ENCODE measurements around the gene ETHE1.
"Not testable (repeated sequence)": the region's sequence is repeated elsewhere in the genome, so short reads cannot be mapped to it uniquely, and the experiment has no call there.

The ETHE1 gene

DNA sequence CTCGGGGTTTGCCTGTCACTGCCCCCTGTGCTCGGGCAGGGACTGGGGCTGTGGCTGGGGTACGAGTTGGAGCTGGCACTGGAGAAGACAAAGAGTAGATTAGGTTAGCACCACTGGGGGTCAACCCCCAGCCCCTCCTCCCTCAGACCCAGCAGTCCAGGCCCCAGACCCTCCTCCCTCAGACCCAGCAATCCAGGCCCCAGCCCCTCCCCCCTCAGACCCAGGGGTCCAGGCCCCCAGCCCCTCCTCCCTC, 25.1 kb upstream of the ETHE1 start:
- DNase-seq (ENCODE audit: low read depth, low spot score): no peak

DNA sequence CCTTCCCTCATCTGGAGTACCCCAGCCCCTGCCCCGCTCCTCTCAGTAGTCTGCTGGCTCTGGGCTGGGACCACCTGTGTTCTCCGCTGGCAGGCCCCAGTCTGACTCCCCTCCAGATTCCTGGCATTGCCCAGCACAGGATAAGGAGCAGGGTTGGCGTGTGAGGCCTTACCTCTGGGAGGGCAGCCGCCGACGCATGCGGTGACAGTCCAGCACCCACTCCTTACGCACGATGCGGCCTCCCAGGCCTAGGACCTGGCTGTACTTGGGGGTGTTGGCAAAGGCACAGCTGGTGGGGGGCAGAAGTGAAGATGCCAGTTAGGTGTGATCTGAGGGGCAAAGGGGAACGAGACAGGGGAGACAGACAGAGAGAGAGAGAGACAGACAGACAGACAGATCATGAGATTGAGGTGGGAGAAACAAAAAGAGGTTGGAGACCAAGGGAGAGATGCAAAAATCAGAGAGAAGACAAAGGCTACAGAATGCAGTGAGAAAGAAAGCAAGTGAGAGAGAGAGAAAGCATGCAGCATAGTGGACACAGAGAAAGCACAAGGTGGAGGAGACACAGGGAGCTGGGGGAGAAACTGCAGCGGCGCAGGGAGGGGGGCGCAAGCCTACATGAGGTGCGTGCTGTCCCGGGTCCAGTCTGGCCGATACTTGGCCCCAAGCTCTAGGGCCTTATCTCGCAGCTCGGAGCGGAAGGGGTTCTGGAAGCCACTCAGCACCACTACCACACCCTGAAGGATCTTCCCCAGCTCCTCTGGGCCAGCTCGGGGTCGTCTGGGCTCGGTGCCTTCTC, 24.6 kb upstream of the ETHE1 start:
- DNase-seq (ENCODE audit: low read depth, low spot score): no peak

DNA sequence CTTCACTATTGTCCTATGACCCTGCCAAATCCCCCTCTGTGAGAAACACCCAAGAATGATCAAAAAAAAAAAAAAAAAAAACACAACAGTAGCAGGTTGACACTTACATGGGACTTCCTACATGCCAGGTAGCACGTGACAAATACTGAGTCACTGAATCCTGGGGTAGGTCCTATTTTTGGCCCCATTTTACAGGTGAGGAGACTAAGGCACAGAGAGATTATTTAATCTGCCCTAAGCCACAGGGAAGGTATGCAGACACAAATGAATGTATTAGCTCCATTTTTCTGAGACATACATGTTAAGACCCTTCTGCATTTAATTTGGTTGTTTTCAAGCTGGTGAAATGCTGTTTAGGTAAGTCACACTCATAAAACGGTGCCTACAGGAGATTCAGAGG, 21.7 kb upstream of the ETHE1 start:
- DNase-seq (ENCODE audit: low read depth, low spot score): no peak

DNA sequence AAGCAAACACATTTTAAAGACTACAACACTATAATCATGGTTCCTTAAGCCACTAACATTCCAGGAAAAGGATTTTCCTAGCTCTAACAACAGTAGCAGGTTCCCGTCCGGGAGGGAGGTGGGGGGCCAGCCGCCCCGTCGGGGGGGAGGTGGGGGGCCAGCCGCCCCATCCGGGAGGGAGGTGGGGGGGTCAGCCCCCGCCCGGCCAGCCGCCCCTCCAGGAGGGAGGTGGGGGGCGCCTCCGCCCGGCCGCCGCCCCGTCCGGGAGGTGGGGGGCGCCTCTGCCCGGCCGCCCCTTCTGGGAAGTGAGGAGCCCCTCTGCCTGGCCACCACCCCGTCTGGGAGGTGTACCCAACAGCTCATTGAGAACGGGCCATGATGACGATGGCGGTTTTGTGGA, 20.9 kb upstream of the ETHE1 start:
- not testable (repeated sequence) for DNase-seq (ENCODE audit: low read depth, low spot score)

DNA sequence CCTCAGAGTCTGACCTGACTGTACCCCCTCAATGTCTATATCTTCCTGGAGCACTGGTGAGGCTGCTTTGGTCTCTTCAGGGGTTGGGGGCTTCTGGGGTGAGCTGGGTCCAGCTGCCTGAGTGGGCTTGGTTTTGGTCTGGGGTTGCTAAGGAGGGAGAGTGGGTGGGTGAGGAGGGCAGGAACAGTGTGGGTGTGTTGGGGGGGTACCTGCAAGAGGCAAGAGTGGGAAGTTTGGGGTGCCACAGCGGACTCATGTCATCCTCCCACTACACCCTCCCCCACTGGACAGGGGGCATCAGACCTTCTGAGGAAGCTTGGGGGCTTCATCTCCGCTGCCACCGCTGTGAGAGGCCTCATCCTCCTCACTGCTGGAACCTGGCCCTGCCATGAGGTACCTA, 19.6 kb upstream of the ETHE1 start:
- DNase-seq (ENCODE audit: low read depth, low spot score): no peak

DNA sequence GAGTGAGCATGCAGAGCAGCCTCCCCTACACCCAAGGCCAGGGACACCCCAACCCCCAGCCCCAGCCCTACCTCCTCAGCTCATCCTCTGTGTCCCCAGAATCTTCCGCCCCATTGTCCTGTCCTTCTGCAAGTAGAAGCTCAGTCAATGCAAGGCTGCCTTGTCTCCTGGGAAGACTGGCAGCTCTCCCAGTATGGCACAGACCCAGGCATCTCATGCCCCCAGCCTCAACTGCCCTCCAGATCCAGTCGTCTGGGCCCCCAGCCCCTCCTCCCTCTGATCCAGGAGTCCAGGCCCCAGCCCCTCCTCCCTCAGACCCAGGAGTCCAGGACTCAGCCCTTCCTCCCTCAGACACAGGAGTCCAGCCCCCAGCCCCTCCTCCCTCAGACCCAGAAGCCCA, 19.0 kb upstream of the ETHE1 start:
- DNase-seq (ENCODE audit: low read depth, low spot score): no peak

DNA sequence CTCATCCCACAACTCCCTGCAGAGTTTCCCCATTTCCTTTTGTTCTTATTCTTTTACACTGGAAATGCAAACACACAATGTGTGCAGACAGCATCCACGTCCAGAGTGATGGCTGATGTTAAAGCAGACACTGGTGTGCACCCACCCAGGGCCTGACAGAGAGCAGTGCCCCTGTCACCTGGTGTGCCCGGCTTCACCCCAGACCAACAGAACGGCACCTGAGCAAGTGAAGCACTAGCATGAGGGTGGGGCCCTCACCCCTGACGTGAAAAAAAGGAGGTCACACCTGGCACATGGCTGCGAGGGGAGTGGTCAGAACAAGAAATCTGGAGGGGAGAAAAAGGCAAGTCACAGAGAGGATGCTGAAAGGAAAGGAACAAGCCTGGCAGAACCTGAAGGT, 18.3 kb upstream of the ETHE1 start:
- DNase-seq (ENCODE audit: low read depth, low spot score): no peak

DNA sequence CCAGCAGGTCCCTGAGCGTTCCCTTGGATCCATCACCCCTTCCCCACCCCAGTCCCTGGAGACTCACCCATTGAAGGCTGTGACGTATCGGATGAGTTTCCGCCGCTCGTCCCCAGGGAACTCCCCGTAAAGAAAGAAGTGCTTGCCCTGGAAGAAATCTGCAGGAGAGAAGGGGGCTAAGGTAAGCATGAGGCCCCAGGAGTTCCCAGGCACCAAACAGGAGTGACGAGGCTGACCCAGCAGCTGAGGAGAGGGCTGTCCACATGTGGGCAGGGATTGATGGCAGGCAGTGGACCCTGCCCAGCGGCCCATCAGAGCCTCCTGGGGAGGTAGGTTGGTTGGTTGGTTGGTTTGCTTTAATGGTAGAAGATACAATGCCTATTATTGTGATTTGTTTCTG, 17.1 kb upstream of the ETHE1 start:
- no peak for DNase-seq (ENCODE audit: low read depth, low spot score)

DNA sequence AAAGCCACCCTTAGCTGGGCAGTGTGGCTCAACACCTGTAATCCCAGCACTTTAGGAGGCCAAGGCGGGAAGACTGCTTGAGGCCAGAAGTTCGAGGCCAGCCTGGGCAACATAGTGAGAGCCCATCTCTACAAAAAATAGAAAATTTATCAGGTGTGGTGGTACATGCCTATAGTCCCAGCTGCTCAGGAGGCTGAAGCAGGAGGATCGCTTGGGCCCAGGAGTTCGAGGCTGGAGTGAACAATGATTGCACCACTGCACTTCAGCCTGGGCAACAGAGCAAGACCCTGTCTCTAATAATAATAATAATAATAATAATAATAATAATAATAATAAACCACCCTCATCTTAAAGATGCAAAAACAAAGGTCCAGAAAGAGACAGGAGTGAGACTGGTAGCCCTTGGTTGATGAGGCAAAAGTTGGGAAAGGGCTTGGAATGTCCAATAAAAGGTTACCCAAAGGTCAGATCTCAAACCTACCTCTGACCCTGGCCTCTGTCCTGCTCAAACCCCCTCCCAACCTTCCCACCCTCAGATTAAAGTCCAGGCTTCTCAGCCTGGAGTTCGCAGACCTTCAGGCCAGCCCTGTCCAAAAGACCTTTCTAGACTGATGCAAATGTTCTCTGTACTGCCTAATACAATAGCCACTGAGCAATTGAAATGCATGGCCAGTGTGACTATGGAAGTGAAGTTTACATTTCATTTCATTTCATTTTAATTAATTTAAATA, 15.1 kb upstream of the ETHE1 start:
- DNase-seq (ENCODE audit: low read depth, low spot score): no peak

DNA sequence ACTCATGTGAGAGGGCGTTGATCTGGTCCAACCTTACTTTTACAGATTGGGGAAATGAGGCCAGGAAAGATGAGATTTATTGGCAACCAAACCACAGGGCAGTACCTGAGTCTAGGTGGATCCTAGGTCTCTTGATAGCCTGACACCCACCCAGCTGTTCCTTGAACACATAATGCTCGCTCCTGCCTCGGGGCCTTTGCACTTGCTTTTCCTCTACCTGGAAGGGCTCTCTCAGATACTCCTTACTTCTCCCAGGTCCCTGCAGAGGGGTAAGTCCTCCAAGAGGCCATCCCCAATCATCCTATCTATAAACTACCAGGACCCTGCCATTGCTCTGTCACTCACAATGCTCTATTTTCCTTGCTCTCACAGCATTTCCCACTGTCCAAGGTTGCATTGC, 13.4 kb upstream of the ETHE1 start:
- no peak for DNase-seq (ENCODE audit: low read depth, low spot score)

DNA sequence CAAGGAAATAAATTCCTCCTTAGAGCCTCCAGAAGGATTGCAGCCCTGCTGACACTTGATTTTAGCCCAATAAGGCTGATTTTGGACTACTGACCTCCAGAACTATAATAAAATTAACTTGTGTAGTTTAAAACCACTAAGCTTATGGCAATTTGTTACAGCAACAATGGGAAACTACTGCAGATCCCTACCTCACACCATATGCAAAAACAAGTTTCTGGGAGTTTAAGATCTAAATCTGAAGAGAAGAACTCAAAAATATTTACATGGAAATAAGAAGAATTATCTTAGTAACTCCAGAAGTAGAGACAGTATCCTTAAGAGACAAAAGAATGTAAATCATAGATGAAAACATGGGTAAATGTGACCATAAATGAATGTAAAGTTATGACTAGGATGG, 11.9 kb upstream of the ETHE1 start:
- no peak for DNase-seq (ENCODE audit: low read depth, low spot score)

DNA sequence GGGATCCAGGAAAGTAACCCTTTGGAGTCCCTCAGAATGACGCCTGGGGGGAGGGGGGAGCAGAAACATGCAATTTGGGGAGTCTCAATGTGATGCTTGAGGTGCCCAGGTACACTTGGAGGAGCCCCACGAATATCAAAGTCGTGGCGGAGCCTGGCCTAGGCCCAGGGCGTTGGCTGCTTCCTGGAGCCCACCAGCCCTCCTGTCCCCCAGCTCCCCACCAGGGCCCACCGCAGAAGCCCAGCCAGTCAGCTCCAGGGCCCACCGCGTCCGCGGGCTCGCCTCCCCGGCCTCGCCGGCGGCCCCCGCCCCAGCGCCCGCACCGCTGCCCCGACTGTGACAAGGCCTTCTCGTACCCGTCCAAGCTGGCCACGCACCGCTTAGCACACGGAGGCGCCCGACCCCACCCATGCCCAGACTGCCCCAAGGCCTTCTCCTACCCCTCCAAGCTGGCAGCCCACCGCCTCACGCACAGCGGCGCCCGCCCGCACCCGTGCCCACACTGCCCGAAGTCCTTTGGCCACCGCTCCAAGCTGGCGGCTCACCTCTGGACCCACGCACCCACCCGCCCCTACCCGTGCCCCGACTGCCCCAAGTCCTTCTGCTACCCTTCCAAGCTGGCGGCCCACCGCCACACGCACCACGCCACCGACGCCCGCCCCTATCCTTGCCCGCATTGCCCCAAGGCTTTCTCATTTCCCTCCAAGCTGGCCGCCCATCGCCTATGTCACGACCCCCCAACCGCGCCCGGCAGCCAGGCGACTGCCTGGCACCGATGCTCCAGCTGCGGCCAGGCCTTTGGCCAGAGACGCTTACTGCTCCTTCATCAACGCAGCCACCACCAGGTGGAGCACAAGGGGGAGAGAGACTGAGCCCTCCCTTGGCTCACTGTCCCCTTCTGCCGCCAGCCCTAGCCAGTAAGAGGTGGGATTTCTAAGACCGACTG, 8.1 kb upstream of the ETHE1 start:
- DNase-seq (ENCODE audit: low read depth, low spot score): no peak

DNA sequence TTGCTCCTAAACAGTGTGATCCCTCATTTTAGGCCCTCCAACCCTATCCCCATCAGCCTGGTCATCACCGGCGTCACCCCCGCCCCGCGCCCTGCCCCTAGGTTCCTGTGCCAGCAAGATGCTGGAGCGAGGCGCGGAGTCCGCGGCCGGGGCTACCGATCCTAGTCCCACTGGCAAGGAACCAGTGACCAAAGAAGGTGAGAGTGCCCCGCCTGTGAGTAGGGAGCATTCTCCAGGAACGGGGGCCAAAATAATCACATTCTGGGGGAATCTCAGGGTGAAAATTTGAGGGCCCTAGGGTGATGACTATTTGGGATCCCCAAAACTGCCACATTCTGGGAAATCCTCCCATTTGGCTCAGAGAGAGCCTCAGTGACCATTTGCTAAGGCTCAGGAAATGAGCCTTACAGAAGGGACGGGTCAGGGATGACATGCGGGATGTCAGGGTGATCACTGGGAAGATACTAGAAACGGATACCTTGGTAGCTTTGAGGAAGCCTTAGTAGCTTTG, 7.4 kb upstream of the ETHE1 start:
- no peak for DNase-seq (ENCODE audit: low read depth, low spot score)

DNA sequence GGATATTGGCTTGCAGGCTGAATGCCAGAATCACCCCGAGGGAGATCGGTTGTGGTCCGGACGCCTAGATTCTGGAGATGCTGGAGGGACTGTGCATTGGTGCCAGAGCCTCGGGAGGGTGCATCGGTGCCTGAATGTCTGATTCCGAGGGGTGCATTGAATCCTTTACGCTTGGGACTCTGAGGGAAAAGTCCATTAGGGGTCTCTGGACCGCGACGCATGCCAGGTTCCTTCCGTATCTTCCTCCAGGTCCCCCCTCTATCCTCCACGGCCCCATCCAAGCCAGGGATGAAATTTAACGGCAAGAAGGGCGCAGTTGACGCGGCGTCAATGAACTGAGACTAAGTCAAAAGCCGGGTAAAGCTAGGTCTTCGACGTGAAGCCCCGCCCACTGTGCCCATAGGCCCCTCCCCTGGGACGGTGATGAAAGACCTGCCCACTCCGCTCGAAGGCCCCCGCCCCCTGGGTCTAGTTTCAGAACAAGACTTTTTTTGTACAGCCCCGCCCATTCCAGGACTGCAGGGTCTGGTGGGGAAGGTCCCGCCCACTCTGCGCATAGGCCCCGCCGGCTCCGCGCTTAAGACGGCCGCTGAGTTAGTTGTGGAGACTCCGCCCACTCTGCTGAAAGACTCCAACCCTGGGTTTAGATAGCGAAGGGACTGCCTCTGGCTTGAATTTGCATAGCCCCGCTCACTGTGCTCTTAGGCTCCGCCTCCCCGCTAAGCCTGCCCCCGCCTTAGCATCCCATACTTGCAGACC, 6.7 kb upstream of the ETHE1 start:
- peak; percentile 98 for DNase-seq (ENCODE audit: low read depth, low spot score)

DNA sequence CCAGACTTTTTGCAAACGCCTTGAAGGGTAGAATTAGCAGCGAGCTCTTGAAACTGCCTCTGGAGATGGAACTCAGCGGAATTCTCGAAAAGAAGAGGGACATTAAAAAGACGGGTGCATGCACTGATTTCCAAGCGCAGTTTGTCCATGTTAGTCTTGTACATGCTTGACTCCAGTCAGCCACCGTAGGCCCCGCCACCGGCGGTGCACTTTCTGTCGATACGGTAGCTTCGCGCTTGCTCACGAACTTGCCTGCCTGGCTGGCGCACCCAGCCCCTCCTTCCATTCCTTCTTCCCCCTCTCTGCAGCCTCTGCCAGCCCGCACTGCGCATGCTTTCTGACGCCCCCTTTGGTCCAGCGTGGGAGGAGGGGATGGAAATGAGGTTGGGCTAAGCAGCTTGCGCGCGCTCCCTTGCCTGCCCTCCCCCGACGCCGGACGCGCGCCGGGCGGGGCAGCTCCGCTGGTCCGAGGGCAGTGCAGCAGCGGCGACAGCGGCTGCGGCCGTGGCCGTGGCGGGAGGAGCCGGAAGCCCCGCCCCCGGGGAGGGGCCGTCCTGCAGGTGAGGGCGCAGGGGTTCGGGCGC, 6.1 kb upstream of the ETHE1 start, which contains the start of gene ZNF575:
Gene ZNF575, plus strand, starts transcription at position 227 of the 584 bp plus-strand sequence. CDS start 1,235 bp downstream, outside the sequence.
- peak; percentile 91 for DNase-seq (ENCODE audit: low read depth, low spot score)

DNA sequence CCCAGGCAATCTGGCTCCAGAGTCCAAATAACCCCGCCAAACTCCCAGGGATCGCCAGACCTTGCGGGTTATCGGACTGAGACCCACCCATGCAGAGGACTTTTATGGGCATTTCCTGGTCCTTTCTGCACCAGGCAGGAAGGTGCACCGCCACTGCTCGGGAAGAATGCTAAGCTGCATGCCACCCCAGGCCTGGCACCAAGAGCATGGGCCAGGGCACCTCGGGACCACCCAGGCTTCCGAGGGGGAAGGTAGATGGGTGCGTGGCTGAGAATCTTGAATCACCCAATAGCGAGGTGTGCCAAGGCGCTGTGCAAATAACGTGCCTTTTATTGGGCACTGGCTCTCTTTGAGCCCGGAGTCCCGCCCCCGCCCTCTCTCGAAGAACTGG, 5.6 kb upstream of the ETHE1 start:
- no peak for DNase-seq (ENCODE audit: low read depth, low spot score)

DNA sequence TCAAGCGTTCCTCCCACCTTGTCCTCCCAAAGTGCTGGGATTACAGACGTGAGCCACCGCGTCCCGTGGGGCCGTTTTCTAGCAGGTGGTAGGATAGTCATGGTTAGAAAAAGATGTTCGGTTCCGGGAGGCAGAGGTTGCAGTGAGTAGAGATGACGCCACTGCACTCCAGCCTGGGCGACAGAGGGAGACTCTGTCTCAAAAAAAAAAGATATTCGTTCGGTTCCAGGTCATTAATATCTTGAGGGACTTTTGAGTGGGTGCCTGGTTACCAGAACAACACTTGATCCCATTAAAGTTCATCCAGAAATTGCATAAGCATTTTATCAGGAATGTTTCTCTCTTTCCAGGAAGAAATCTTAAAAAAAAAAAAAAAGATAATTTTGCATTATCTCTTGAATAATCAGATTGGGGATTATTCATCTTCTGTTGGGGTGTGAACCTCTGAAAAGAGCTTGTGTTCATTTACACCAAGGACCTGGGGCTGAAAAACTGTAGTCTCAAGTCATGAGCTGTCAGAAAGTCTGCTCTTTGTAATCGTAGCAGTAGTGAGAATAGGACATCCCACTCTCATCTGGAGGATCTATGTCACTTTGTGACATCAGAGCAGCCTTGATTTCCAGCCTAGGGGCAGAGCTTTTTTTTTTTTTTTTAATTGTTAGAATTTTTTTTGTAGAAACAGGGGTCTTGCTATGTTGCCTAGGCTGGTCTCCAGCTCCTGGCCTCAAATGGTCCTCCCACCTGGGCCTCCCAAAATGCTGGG, 1.0 kb upstream of the ETHE1 start:
- no peak for DNase-seq (ENCODE audit: low read depth, low spot score)

DNA sequence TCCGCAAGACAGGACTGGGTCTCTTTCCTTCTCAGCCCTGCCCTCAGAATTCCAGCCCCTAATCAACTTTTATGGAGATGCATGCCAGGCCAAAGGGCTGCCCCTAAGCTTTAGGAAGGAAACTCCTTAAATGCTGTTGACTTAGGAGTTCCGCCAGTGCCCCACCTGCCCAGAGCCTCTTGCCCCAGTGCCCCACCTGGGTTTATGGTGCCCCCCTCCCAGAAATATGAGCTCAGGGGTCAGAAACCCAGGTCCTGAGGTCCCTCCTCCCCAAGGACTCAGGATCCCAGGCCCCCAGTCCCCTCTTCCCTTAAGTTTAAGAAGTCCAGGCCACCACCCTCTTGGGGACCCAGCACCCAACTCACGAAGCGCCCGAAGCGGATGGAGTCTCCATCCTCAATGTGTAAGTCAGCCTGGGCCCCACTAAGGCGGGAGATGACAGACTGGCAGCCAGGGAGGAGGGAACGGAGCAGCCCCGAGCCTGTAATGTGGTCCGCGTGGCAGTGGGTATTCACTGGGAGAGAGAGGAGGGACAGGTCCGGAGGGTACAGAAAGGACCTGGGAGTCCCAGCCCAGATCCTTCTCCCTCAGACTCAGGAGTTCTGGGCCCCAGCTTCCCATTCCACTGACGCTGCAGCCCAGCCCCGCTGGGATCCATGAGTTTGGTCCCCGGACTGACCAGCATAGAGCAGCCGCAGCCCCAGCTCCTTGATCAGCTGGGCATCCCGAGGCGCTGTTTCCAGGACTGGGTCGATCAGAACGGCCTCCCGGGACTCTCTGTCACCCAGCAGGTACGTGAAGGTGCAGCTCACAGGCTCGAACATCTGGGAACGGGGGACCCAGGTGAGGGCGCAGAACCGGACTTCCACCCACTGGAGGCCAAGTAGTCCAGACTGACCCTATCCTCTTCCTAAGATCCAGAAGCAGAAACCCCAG, 897 bp downstream of the ETHE1 start:
- DNase-seq (ENCODE audit: low read depth, low spot score): no peak
